H1 (cell line): ENCODE measurements around the gene VGLL4. TPM values are rescaled to one million over a fixed set of nuclear protein-coding genes. Genes with fewer than 3 reads are reported as not detected.

Source experiments
- POLR2A ChIP-seq, 2 experiments: IDR thresholded peaks; 1 replicate in 1 of 2; 2 replicates in 1 of 2; pipeline ENCODE4 v1.6.1; 2011; ENCODE audit warnings: low read depth in 2 of 2, low read length in 2 of 2, mild to moderate bottlenecking in 2 of 2; ENCODE audit errors: control extremely low read depth in 1 of 2
- RNF2 ChIP-seq: fragments of 200-900, 300-1000 bp; sonication (generic); IDR thresholded peaks from 2 replicates; pipeline ENCODE4 v1.7.1; 2016; ENCODE audit warnings: borderline replicate concordance, low read depth, mild to moderate bottlenecking, antibody characterized with exemption, low read length; ENCODE audit not compliant: poor library complexity, severe bottlenecking; ENCODE audit errors: missing control alignments
- SIRT6 ChIP-seq: IDR thresholded peaks from one replicate; pipeline ENCODE4 v1.7.1; 2012; ENCODE audit warnings: low read length, inconsistent platforms
- polyA plus RNA-seq, 7 experiments: library from polyadenylated mRNA; depleted of rRNA in 3 of 7; stranded (reverse) in 5 of 7; unstranded in 2 of 7; fragments of >200 nt in 5 of 7; fragments of 200-250 nt in 2 of 7; gene quantifications; 1 replicate in 5 of 7; 2 replicates in 1 of 7; 4 replicates in 1 of 7; pipeline versions ENCODE4 v1.2.1 to v1.2.3, GENCODE V29; 2011 to 2013; ENCODE audit warnings: missing spikeins in 2 of 7, mixed read lengths in 2 of 7
- total RNA-seq: library from RNA; stranded (reverse); fragmentation: NEBNext Ultra II Directional; extraction: Animal tissue kit (Norgen Biotek cat#: 25700); gene quantifications from 2 replicates; pipeline ENCODE4 v1.2.1, GENCODE V29; 2021
- TF ChIP-seq, protein P1 (sequence below): fragments of 300-600 bp; sonication (generic); IDR thresholded peaks from 2 replicates; pipeline ENCODE4 v1.7.1; 2012; ENCODE audit warnings: low read length, moderate library complexity, mild to moderate bottlenecking, inconsistent platforms; ENCODE audit not compliant: insufficient replicate concordance

Gene VGLL4
- total and polyA plus RNA-seq, 2 of the 8 experiments (the other 6 are each of a cell fraction or from before 2014, with no cell fraction given): 45.1 to 50.0 TPM

DNA sequence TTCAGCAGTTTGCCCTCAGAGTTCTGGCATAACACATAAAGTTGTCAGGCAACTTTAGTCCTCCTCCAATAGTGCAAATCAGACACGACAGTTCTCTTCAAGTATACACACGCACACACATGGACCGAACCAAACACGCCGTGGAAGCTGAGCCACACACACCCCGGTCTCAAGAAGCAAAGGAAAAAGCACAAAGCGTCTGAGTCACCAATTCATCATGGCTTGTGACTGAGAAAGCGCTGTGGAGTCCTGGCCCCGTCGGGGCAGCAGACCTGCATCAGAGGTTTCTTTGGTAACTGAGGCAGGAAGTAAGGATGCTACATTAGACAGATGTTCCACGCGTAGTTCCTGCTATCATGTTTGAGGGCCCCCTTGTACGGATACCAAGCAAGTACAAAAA is 85.7 kb downstream of the VGLL4 start (continued):
- TF ChIP-seq, protein P1, sequence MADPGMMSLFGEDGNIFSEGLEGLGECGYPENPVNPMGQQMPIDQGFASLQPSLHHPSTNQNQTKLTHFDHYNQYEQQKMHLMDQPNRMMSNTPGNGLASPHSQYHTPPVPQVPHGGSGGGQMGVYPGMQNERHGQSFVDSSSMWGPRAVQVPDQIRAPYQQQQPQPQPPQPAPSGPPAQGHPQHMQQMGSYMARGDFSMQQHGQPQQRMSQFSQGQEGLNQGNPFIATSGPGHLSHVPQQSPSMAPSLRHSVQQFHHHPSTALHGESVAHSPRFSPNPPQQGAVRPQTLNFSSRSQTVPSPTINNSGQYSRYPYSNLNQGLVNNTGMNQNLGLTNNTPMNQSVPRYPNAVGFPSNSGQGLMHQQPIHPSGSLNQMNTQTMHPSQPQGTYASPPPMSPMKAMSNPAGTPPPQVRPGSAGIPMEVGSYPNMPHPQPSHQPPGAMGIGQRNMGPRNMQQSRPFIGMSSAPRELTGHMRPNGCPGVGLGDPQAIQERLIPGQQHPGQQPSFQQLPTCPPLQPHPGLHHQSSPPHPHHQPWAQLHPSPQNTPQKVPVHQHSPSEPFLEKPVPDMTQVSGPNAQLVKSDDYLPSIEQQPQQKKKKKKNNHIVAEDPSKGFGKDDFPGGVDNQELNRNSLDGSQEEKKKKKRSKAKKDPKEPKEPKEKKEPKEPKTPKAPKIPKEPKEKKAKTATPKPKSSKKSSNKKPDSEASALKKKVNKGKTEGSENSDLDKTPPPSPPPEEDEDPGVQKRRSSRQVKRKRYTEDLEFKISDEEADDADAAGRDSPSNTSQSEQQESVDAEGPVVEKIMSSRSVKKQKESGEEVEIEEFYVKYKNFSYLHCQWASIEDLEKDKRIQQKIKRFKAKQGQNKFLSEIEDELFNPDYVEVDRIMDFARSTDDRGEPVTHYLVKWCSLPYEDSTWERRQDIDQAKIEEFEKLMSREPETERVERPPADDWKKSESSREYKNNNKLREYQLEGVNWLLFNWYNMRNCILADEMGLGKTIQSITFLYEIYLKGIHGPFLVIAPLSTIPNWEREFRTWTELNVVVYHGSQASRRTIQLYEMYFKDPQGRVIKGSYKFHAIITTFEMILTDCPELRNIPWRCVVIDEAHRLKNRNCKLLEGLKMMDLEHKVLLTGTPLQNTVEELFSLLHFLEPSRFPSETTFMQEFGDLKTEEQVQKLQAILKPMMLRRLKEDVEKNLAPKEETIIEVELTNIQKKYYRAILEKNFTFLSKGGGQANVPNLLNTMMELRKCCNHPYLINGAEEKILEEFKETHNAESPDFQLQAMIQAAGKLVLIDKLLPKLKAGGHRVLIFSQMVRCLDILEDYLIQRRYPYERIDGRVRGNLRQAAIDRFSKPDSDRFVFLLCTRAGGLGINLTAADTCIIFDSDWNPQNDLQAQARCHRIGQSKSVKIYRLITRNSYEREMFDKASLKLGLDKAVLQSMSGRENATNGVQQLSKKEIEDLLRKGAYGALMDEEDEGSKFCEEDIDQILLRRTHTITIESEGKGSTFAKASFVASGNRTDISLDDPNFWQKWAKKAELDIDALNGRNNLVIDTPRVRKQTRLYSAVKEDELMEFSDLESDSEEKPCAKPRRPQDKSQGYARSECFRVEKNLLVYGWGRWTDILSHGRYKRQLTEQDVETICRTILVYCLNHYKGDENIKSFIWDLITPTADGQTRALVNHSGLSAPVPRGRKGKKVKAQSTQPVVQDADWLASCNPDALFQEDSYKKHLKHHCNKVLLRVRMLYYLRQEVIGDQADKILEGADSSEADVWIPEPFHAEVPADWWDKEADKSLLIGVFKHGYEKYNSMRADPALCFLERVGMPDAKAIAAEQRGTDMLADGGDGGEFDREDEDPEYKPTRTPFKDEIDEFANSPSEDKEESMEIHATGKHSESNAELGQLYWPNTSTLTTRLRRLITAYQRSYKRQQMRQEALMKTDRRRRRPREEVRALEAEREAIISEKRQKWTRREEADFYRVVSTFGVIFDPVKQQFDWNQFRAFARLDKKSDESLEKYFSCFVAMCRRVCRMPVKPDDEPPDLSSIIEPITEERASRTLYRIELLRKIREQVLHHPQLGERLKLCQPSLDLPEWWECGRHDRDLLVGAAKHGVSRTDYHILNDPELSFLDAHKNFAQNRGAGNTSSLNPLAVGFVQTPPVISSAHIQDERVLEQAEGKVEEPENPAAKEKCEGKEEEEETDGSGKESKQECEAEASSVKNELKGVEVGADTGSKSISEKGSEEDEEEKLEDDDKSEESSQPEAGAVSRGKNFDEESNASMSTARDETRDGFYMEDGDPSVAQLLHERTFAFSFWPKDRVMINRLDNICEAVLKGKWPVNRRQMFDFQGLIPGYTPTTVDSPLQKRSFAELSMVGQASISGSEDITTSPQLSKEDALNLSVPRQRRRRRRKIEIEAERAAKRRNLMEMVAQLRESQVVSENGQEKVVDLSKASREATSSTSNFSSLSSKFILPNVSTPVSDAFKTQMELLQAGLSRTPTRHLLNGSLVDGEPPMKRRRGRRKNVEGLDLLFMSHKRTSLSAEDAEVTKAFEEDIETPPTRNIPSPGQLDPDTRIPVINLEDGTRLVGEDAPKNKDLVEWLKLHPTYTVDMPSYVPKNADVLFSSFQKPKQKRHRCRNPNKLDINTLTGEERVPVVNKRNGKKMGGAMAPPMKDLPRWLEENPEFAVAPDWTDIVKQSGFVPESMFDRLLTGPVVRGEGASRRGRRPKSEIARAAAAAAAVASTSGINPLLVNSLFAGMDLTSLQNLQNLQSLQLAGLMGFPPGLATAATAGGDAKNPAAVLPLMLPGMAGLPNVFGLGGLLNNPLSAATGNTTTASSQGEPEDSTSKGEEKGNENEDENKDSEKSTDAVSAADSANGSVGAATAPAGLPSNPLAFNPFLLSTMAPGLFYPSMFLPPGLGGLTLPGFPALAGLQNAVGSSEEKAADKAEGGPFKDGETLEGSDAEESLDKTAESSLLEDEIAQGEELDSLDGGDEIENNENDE: no peak
- no peak for TF ChIP-seq POLR2A (IDR thresholded peaks at IDR 0.05; ENCODE audit: control extremely low read depth in 1 of 2, low read depth in 2 of 2, low read length in 2 of 2)
- no peak for TF ChIP-seq SIRT6
- no peak for TF ChIP-seq RNF2
